HG03378 (cell line): ENCODE results near the gene TRPV3.
"Not testable (repeated sequence)": the region's sequence is repeated elsewhere in the genome, so short reads cannot be mapped to it uniquely, and the experiment has no call there.

Experiments used
- ATAC-seq: cut with Tn5 transposase; IDR thresholded peaks from one replicate; pipeline ENCODE4 v1.9.1; 2021; ENCODE audit warnings: mild to moderate bottlenecking, moderate library complexity; ENCODE audit not compliant: unreplicated experiment

Gene TRPV3

GRCh38 chr17:3475812-3476610 lies 81.6 kb downstream of the TRPV3 start, which contains the start of gene ASPA:
Gene ASPA (plus strand): TSS chr17:3475997. CDS start chr17:3476160, 163 bp downstream.
- no peak for ATAC-seq

DNA sequence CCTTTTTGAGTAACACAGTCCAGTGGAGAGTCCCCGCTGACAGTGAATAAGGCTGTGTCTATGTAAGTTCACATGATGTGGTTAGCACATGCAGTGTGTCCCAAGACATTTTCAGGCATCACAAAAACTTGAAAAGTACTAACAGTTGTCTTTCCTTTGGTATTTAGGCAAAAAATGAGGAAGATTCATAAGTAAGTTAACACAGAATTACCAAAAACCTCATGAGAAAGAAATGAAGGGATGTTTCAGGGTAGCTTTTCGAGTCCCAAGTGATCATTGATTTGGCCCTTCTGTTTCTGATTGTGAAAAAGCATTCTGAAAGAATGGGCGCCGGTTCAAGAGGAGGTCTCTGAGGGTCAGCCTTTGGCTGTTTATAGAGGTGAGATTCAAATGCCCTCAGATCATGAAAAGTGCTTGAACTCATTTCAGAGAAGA lies 82.3 kb downstream of the TRPV3 start:
- ATAC-seq: no peak

- no peak for ATAC-seq
Measured at GRCh38 chr17:3474212-3474611, 83.4 kb downstream of the TRPV3 start.

GRCh38 chr17:3472137-3472536 lies 85.5 kb downstream of the TRPV3 start:
- ATAC-seq: no peak

DNA sequence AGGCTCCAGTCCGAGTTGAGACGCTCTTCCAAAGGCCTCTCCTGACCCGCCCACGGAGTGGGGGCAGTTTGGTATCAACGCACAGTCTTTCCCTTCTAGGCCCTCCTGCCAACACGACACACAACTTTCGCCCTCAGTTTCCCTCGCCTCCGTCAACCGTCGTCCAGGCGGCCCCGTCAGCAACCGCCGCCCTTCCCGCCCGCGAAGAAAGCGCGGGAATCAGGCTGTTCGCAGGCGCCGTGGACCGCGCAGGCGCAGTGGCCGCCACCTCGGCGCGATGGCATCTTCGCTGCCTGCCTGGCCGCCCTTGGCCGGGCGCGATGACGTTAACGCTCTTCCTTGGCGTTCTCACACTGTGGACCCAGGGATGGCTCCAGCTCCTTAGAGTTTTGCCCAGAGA lies 86.0 kb downstream of the TRPV3 start, which contains the start of gene SPATA22:
SPATA22 (minus strand) TSS at position 221 of the 400 bp plus-strand sequence. CDS start 2,494 bp downstream, outside the sequence.
- no peak for ATAC-seq

- no peak for ATAC-seq
Measured at GRCh38 chr17:3469529-3469928, 88.1 kb downstream of the TRPV3 start.

DNA sequence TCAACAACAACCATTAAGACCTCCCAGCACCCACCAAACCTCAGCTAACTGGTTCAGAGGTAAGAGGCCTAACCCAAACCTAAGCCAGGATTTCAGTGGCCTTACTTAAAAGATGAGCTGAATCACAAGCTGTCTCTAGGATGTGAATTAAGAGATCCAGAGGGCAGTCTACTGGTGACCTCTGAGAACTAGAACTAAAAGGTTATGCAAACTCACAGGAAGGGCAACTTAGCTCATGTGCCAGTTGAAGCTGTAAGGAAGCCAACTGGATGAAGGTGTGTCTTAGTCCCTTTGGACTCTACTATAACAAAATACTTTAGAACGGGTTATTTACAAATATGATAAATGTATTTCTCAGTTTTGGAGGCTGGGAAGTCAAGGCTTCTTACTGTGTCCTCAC lies 91.3 kb downstream of the TRPV3 start:
- not testable (repeated sequence) for ATAC-seq
